T-helper 2 cell treated with Interferon-gamma antibody and Interleukin-4, amounts not matched to agents 100 ng/mL and 5 ng/mL, for 36 hours (primary cell): ENCODE data around the gene RASSF10. TPM values are rescaled to one million over a fixed set of nuclear protein-coding genes. Genes with fewer than 3 reads are reported as not detected.

Experiments
- intact Hi-C: fragments of 100-400 bp; cut with micrococcal nuclease; formaldehyde crosslinking; loops from one replicate; pipeline ENCODE4 v1.15.1; 2023
- total RNA-seq: library from RNA; stranded (reverse); gene quantifications from 2 replicates; pipeline ENCODE4 v1.2.3, GENCODE V29; 2022

Gene RASSF10
- total RNA-seq, 1 donor from 2014 or later = not detected

- intact Hi-C loops = no loop called here
These were observed 15.5 kb upstream of the RASSF10 start for GRCh38 chr11:12993626-12994025.

DNA sequence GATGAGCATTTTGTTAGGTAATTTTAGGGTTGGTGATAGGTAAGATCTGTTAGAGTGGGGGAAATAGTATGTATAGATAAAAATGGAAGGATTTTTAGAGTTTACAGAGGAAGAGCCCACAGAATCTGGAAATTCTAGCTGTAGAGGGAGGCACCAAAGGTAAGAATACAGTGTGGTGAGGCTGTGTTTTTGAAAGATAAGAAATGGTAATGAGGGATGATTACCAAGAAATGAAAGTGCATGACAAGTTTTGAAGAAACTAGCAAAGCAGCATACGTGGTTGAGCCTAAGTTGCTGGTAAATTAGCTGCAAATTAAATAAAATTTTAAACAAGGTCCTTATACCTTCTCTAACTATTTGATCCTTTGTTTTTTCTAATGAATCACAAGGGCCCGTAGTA is 14.6 kb upstream of the RASSF10 start:
- intact Hi-C loops = no loop called here

DNA sequence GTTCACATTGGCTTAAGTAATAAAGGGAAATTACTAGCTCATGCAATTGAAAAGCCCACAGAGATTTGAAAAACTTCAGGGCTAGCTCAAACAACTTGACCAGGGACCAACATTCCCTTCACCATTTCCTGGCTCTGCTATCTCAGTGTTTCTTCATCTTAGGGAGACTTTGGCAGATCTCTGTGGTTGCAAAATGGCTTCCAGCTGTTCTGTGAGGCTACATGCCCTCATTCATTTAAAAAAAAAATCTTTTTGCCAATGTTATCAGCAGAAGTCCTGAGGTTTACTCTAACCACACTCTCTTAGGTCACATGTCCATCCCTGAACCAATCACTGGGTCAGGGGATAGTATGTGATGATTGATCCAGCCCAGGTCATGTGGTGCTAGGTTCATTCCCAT is 13.9 kb upstream of the RASSF10 start:
- intact Hi-C loops = no loop called here

DNA sequence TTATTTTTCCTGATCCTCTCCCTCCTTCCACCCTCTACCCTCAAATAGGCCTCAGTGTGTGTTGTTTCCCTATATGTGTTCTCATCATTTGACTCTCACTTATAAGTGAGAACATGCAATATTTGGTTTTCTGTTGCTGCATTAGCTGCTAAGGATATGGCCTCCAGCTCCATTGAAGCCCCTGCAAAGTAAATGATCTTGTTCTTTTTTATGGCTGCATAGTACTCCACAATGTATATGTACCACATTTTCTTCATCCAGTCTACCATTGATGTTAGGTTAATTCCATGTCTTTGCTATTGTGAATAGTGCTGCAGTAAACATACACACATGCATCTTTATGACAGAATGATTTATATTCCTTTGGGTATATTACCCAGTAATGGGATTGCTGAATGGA is 13.3 kb upstream of the RASSF10 start:
- intact Hi-C loops = no loop called here

GRCh38 chr11:12997168-12997567 is 11.9 kb upstream of the RASSF10 start:
- intact Hi-C loops = no loop called here

GRCh38 chr11:12998336-12998735 is 10.8 kb upstream of the RASSF10 start:
- intact Hi-C loops = no loop called here

GRCh38 chr11:12999597-12999996 is 9.5 kb upstream of the RASSF10 start:
- intact Hi-C loops = no loop called here

- intact Hi-C loops = no loop called here
These were observed 9.0 kb upstream of the RASSF10 start for GRCh38 chr11:13000116-13000515.

DNA sequence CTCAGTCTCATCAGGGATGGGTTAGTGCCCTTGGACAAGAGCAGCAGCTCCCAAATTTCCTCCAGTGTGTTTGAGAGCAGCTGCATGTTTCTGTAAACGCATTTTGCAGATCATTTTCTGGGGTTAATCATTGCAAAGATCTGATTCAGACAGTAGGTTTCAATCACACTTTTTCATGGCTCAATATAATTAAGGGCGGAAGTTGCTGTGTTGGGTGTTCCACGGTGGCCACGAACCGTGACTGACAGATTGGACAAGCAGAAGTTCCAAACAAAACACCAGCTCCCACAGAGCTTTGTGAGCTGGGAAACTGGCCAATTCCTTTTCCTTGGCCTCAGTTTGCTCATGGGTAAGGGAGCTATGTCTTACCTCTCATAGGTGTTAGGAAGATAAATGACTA is 8.4 kb upstream of the RASSF10 start:
- intact Hi-C loops = no loop called here

DNA sequence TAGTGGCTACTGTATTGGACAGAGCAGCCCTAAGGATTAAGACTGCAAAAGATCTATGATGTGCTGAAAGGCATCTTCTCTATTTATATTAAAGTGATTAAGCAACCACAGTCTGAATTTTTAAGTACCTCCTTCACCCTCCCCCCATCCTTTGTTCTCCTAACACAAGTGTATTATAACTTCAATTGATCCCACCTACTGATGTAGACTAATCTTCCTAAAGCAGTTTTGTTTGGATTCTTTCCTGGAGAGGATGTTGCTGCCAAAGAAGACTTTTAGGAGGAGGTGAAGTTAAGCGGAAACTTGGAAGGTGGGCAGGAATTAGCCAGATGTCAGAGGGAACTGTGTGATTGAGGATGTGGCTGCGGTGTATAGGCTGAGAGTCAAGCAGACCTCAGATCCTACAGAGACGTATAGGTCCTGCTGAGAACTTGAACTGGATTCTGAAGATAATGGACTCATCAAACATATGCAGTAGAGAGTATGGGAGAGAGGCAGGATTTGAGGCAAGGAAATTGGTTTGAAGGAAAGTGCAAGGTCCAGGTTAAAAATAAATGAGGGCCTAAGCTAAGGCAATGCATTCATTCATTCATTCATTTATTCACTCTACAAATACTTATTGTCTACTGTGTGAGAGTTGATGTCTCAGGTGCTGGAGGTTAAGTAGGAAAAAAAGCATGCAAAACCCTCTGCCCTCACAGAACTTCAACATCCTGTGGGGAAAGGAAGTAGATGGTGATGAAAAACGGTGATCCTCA is 5.2 kb upstream of the RASSF10 start:
- intact Hi-C loops = no loop called here

- intact Hi-C loops = no loop called here
These were observed 1.7 kb upstream of the RASSF10 start for GRCh38 chr11:13007182-13008060.

DNA sequence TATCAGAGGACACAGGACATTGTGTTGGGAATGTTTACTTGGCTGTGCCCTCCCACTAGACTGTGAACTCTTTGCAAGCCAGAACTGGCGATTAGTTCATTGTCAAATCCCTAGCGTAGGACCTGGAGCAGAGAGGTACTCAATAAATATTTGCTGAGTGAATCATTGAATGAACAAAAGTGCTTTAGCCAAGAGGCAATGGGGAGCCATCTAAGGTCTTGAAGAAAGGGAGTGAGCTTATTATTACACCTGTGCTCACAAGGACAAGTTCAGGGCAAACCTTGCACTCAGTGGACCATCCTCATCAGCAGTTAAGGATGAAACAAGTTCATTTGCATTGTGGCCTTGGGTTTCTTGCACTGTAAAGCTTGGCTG is 1.1 kb upstream of the RASSF10 start:
- intact Hi-C loops = no loop called here

DNA sequence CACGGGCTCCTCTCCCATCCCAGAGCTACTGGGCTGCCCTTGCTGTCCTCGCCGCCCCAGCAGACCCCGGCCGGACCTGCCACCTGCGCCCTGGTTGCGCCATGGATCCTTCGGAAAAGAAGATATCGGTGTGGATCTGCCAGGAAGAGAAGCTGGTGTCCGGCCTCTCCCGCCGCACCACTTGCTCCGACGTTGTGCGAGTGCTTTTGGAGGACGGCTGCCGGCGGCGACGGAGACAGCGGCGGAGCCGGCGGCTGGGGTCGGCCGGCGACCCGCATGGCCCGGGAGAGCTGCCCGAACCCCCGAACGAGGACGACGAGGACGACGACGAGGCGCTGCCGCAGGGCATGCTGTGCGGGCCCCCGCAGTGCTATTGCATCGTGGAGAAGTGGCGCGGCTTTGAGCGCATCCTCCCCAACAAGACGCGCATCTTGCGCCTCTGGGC is 382 bp downstream of the RASSF10 start:
- intact Hi-C loops = no loop called here

DNA sequence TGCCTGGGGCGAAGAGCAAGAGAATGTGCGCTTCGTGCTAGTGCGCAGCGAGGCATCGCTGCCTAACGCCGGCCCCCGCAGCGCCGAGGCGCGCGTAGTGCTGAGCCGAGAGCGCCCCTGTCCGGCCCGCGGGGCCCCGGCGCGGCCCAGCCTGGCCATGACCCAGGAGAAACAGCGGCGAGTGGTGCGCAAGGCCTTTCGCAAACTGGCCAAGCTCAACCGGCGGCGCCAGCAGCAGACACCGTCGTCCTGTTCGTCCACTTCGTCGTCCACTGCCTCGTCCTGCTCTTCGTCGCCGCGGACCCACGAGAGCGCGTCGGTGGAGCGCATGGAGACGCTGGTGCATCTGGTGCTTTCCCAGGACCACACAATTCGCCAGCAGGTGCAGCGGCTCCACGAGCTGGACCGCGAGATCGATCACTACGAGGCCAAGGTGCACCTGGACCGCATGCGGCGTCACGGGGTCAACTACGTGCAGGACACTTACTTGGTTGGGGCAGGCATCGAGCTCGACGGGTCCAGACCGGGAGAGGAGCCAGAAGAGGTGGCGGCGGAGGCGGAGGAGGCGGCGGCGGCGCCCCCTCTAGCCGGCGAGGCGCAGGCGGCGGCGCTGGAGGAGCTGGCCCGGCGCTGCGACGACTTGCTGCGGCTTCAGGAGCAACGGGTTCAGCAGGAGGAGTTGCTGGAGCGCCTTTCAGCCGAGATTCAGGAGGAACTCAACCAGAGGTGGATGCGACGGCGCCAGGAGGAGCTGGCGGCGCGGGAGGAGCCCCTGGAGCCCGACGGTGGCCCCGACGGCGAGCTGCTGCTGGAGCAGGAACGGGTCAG is 1.0 kb downstream of the RASSF10 start:
- intact Hi-C loops = no loop called here

DNA sequence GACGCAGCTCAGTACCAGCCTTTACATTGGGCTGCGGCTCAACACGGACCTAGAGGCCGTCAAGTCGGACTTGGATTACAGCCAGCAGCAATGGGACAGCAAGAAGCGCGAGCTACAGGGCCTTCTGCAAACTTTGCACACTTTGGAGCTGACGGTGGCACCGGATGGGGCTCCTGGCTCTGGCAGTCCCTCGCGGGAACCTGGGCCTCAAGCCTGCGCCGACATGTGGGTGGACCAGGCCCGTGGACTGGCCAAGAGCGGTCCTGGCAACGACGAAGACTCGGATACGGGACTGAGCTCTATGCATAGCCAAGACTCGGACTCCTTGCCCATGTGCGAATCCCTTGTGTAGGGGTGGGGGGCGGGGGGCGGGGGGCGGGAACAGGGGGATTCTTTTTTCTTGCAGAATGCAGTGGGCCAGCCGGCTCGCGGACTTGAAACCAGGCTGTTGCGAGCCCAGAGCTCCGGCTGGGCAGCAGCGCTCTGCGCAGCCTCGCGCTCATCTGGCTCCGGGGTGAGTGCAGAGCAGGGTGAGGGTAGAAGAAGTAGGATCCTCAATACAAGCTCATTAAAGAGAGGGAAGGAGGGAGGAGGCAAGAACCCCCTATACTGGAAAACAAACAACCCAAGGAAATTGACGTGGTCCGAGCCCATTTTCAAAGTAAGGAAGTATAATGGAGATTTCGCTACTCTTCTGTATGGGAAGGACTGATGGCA is 1.8 kb downstream of the RASSF10 start:
- intact Hi-C loops = no loop called here

GRCh38 chr11:13011466-13012055 is 2.4 kb downstream of the RASSF10 start:
- intact Hi-C loops = no loop called here

GRCh38 chr11:13012056-13012661 is 3.0 kb downstream of the RASSF10 start:
- intact Hi-C loops = no loop called here

DNA sequence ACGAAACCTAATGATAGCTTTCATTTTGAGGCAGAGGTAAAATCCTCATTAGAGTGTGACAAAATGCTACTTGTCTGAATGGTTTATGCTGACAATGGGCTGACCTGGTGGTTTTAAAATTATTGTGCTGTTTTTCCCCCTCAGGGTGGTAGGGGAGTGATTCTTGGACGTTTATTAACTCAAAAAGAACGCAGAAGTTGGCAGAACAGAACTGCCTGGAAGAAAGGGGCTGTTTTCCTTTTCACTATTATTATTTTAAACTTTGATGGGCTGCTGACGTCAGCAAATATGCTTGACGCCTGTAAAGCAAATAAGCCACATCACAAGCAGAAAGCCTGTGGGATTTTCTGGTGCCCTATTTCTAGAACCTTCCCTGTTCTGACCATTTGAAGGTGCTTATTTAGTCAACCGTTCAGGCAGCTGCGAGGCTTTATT is 4.0 kb downstream of the RASSF10 start:
- intact Hi-C loops = no loop called here

GRCh38 chr11:13015753-13016152 is 6.6 kb downstream of the RASSF10 start:
- intact Hi-C loops = no loop called here

- intact Hi-C loops = no loop called here
These were observed 7.3 kb downstream of the RASSF10 start for GRCh38 chr11:13016415-13016814.
